HepG2 (cell line): ENCODE data around the gene DDX49. TPM values are rescaled to one million over a fixed set of nuclear protein-coding genes. Genes with fewer than 3 reads are reported as not detected.

ENCODE experiments used
- ATAC-seq: fragments of 200-7000 bp; cut with Tn5 transposase; 3 replicates; pipeline ENCODE4 v1.9.1; 2020; ENCODE audit warnings: mild to moderate bottlenecking, moderate library complexity
- BruUV-seq: library from RNA; stranded (reverse); fragments of 400-500 nt; replicated peaks from 2 replicates; lab custom pipeline; 2021; lab: Mats Ljungman, UMichigan
- CTCF ChIA-PET: fragments of 300-600 bp; formaldehyde crosslinking; extraction: SDS; loops from one replicate; lab custom pipeline; 2021; ENCODE audit warnings: low total read pairs, inconsistent platforms, low intra/inter-chr PET ratio; lab: Yijun Ruan, JAX
- POLR2A ChIA-PET: fragments of 350-600 bp; sonication (Branson Sonifier 250); formaldehyde crosslinking; loops from one replicate; lab custom pipeline; 2020; ENCODE audit warnings: antibody characterized with exemption, inconsistent platforms; lab: Yijun Ruan, JAX
- DNase-seq: peaks from one replicate; pipeline ENCODE4 v3.0.0-alpha.2; 2015; ENCODE audit warnings: low spot score
- FAIRE-seq: peaks from 3 replicates; lab custom pipeline; 2011; peaks lifted over from hg19 to GRCh38; lab: Jason Lieb, UNC
- H2AFZ ChIP-seq: one replicate; pipeline ENCODE4 v1.6.1; 2011; ENCODE audit warnings: low read length, inconsistent platforms
- H3K27ac ChIP-seq: fragments of 300-600 bp; 3 replicates; pipeline ENCODE4 v1.8.0; 2011; ENCODE audit warnings: mixed run types, mild to moderate bottlenecking, mixed read lengths, low read length, inconsistent platforms; ENCODE audit not compliant: insufficient read depth; ENCODE audit errors: extremely low read length
- H3K27me3 ChIP-seq, 2 experiments: fragments of 200-600 bp in 1 of 2; 2 replicates in 1 of 2; 3 replicates in 1 of 2; pipeline versions ENCODE4 v1.6.0 to v1.8.0; 2011; ENCODE audit warnings: low read length in 2 of 2, mild to moderate bottlenecking in 2 of 2, moderate library complexity in 2 of 2, inconsistent platforms in 1 of 2; ENCODE audit not compliant: insufficient read depth in 2 of 2, control insufficient read depth in 1 of 2
- H3K36me3 ChIP-seq, 2 experiments: fragments of 200-600 bp in 1 of 2; replicated peaks in 1 of 2; 2 replicates in 1 of 2; 3 replicates in 1 of 2; pipeline versions ENCODE4 v1.5.1 to v1.8.0; 2011; ENCODE audit warnings: low read length in 2 of 2, inconsistent platforms in 1 of 2; ENCODE audit not compliant: insufficient read depth in 2 of 2, control insufficient read depth in 1 of 2
- H3K4me1 ChIP-seq: 2 replicates; pipeline ENCODE4 v1.5.1; 2012; ENCODE audit warnings: low read length, inconsistent platforms; ENCODE audit not compliant: insufficient read depth
- H3K4me2 ChIP-seq: 2 replicates; pipeline ENCODE4 v1.6.0; 2011; ENCODE audit warnings: low read depth, low read length, inconsistent platforms
- H3K4me3 ChIP-seq, 3 experiments: fragments of 200-600 bp in 1 of 3; sonication (generic), shearing (Covaris generic) in 1 of 3; replicated peaks in 1 of 3; 2 replicates each; pipeline ENCODE4 v1.5.1; 2011 to 2016; ENCODE audit warnings: low read length in 3 of 3, inconsistent platforms in 2 of 3, low read depth in 2 of 3, mild to moderate bottlenecking in 2 of 3, control low read depth in 1 of 3, mixed read lengths in 1 of 3; ENCODE audit not compliant: insufficient read depth in 1 of 3
- H3K79me2 ChIP-seq: one replicate; pipeline ENCODE4 v1.6.1; 2011; ENCODE audit warnings: low read length, inconsistent platforms; ENCODE audit not compliant: insufficient read depth
- H3K9ac ChIP-seq: 2 replicates; pipeline ENCODE4 v1.6.0; 2011; ENCODE audit warnings: mild to moderate bottlenecking, low read depth, low read length, inconsistent platforms; ENCODE audit not compliant: insufficient read depth
- H3K9me3 ChIP-seq: 2 replicates; pipeline ENCODE4 v1.5.1; 2012; ENCODE audit warnings: mild to moderate bottlenecking, low read length
- H4K20me1 ChIP-seq: 2 replicates; pipeline ENCODE4 v1.6.0; 2011; ENCODE audit warnings: inconsistent platforms, mild to moderate bottlenecking, low read length, moderate library complexity; ENCODE audit not compliant: insufficient read depth
- CTCF ChIP-seq: sonication (generic); formaldehyde crosslinking; IDR thresholded peaks from 2 replicates; pipeline ENCODE4 v1.5.0; 2020; ENCODE audit warnings: mild to moderate bottlenecking, missing genetic modification reagents, moderate library complexity
- HNRNPLL ChIP-seq: fragments of 200-400 bp; formaldehyde crosslinking; IDR thresholded peaks from 2 replicates; pipeline ENCODE4 v1.6.1; 2017; ENCODE audit warnings: mild to moderate bottlenecking, low read depth, low read length; ENCODE audit not compliant: poor library complexity, severe bottlenecking
- MAF1 ChIP-seq: sonication (generic); formaldehyde crosslinking; IDR thresholded peaks from 2 replicates; pipeline ENCODE4 v1.5.0; 2020; ENCODE audit warnings: missing genetic modification reagents, borderline replicate concordance
- MTF2 ChIP-seq: sonication (generic); formaldehyde crosslinking; IDR thresholded peaks from 2 replicates; pipeline ENCODE4 v1.5.0; 2020; ENCODE audit warnings: missing genetic modification reagents, borderline replicate concordance
- MXI1 ChIP-seq: IDR thresholded peaks from 3 replicates; pipeline ENCODE4 v1.6.1; 2012; ENCODE audit warnings: low read depth, low read length, inconsistent platforms, borderline replicate concordance
- ONECUT2 ChIP-seq: sonication (generic); formaldehyde crosslinking; IDR thresholded peaks from 2 replicates; pipeline ENCODE4 v1.4.0; 2020; ENCODE audit warnings: missing genetic modification reagents
- RBFOX2 ChIP-seq: fragments of 200-400 bp; formaldehyde crosslinking; IDR thresholded peaks from 2 replicates; pipeline ENCODE4 v1.6.1; 2017; ENCODE audit warnings: low read depth, mild to moderate bottlenecking, low read length
- SRSF1 ChIP-seq: fragments of 200-400 bp; formaldehyde crosslinking; optimal IDR thresholded peaks from 2 replicates; pipeline ENCODE3; 2017; ENCODE audit warnings: mild to moderate bottlenecking, low read depth, low read length, moderate library complexity
- SRY ChIP-seq: sonication (generic); formaldehyde crosslinking; IDR thresholded peaks from 2 replicates; pipeline ENCODE4 v1.8.0; 2022; ENCODE audit warnings: mild to moderate bottlenecking, missing genetic modification reagents
- ZFX ChIP-seq: sonication (generic); formaldehyde crosslinking; IDR thresholded peaks from 2 replicates; pipeline ENCODE4 v1.4.0; 2020; ENCODE audit warnings: mild to moderate bottlenecking, low read depth, missing genetic modification reagents, moderate library complexity
- ZNF614 ChIP-seq: IDR thresholded peaks from 2 replicates; pipeline ENCODE4 v1.6.1; 2018; ENCODE audit warnings: missing biosample characterization, missing genetic modification reagents, inconsistent platforms, borderline replicate concordance
- ZNF660 ChIP-seq: sonication (generic); formaldehyde crosslinking; IDR thresholded peaks from 2 replicates; pipeline ENCODE4 v1.5.1; 2020; ENCODE audit warnings: mild to moderate bottlenecking, low read depth, missing genetic modification reagents, borderline replicate concordance
- ZSCAN25 ChIP-seq: sonication (generic); formaldehyde crosslinking; IDR thresholded peaks from 2 replicates; pipeline ENCODE4 v1.8.0; 2022; ENCODE audit warnings: mild to moderate bottlenecking, missing genetic modification reagents
- WGBS: methylation state at CpG from one replicate; pipeline ENCODE4 v1.1.6; 2017; ENCODE audit warnings: low lambda C conversion rate; 5-methylcytosine and 5-hydroxymethylcytosine counted together
- in situ Hi-C: cut with HindIII; loops from 2 replicates; pipeline ENCODE4 v1.10.0; 2017; ENCODE audit warnings: low pct_unique_long_range_greater_than_20kb; ENCODE audit not compliant: extremely low pct_ligation_motif_present
- intact Hi-C: fragments of 100-400 bp; cut with micrococcal nuclease; formaldehyde crosslinking; loops from one replicate; pipeline ENCODE4 v1.10.0; 2022; ENCODE audit not compliant: unreplicated experiment
- polyA plus RNA-seq, 8 experiments: library from polyadenylated mRNA; depleted of rRNA in 3 of 8; stranded (reverse) in 7 of 8; unstranded in 1 of 8; fragments of >200 nt; fragmentation: Illumina TruSeq in 4 of 8; extraction: Trizol in 4 of 8; gene quantifications; 2 replicates each; pipeline versions ENCODE4 v1.2.1 to v1.2.3, GENCODE V29; 2011 to 2016; ENCODE audit warnings: low read depth in 4 of 8, missing spikeins in 1 of 8, mixed read lengths in 1 of 8; ENCODE audit not compliant: insufficient read depth in 1 of 8
- total RNA-seq, 5 experiments: library from RNA; depleted of rRNA; stranded (reverse); fragments of >200 nt; fragmentation: Illumina TruSeq; extraction: Trizol; gene quantifications; 2 replicates each; pipeline ENCODE4 v1.2.3, GENCODE V29; 2016; ENCODE audit warnings: low read depth in 1 of 5
- TF ChIP-seq, protein P1 (sequence below): IDR thresholded peaks from 2 replicates; pipeline ENCODE4 v1.4.0; 2020; ENCODE audit warnings: mild to moderate bottlenecking, missing genetic modification reagents

Gene DDX49
- total and polyA plus RNA-seq, 2 of the 13 experiments (the other 11 are each of a cell fraction or from before 2014, with no cell fraction given), result 27.0 to 46.2 TPM

- peak within 1 kb of the TSS; percentile 60 to 85 (median 74) for H3K4me3 ChIP-seq
- BruUV-seq, result no TSS peak
- in situ Hi-C loops, result loop anchor here (5.0 kb wide), 1 partner anchor 46 kb away; no protein-coding TSS in a partner anchor
- DNase-seq (no peak), ATAC-seq (peak; percentile 56), FAIRE-seq (no peak)
- H3K9me3 ChIP-seq, result no peaks in the 10 kb centered on the region
- peaks cover 0 to 1% of the 10 kb centered on the region in 2 experiments; a peak in 1 of 5 replicates for H3K36me3 ChIP-seq
- H2AFZ ChIP-seq, result no peak within 1 kb of the TSS
- H3K9ac ChIP-seq, result peak within 1 kb of the TSS; percentile 74
- no peaks in the 10 kb centered on the region for H3K79me2 ChIP-seq
- WGBS, result 6% methylated on average over 27 of the region's 81 CpGs
- H3K27ac ChIP-seq, result no peak within 1 kb of the TSS
- H3K4me1 ChIP-seq, result peaks cover 52% of the 10 kb centered on the region
- no peaks in the 10 kb centered on the region for H4K20me1 ChIP-seq
- POLR2A ChIA-PET, result interaction anchor here (1.5 to 2.8 kb wide), 2 partner anchors 13 to 22 kb away, joined by 4 to 17 read pairs; partner anchors contain the start of genes COPE and DDX49
- no peaks in the 10 kb centered on the region for H3K27me3 ChIP-seq
- intact Hi-C loops, result no loop called here
- peak within 1 kb of the TSS; percentile 90 for H3K4me2 ChIP-seq
- CTCF ChIA-PET, result interaction anchor here (2.7 kb wide), 1 partner anchor 46 kb away, joined by 13 read pairs; no protein-coding TSS in a partner anchor
- TF ChIP-seq HNRNPLL (peak; percentile 60), ZSCAN25 (CRISPR knock-in tag) (peak; percentile 31; the same call in 1 of the 2 replicates), MTF2 (CRISPR knock-in tag) (0 out of 2 replicates have a peak, but pooled peaks have one; percentile 26), SRSF1 (no peak), ONECUT2 (CRISPR knock-in tag) (no peak), RBFOX2 (0 out of 2 replicates have a peak, but pooled peaks have one; percentile 7), ZFX (peak; percentile 33; the same call in 1 of the 2 replicates), ZNF660 (CRISPR knock-in tag) (no peak), SRY (CRISPR knock-in tag) (no peak), MXI1 (0 out of 3 replicates have a peak, but pooled peaks have one; percentile 21), MAF1 (no peak), ZNF614 (CRISPR knock-in tag) (no peak), CTCF (CRISPR knock-in tag) (peak; percentile 15; the same call in 1 of the 2 replicates)
- TF ChIP-seq, protein P1, sequence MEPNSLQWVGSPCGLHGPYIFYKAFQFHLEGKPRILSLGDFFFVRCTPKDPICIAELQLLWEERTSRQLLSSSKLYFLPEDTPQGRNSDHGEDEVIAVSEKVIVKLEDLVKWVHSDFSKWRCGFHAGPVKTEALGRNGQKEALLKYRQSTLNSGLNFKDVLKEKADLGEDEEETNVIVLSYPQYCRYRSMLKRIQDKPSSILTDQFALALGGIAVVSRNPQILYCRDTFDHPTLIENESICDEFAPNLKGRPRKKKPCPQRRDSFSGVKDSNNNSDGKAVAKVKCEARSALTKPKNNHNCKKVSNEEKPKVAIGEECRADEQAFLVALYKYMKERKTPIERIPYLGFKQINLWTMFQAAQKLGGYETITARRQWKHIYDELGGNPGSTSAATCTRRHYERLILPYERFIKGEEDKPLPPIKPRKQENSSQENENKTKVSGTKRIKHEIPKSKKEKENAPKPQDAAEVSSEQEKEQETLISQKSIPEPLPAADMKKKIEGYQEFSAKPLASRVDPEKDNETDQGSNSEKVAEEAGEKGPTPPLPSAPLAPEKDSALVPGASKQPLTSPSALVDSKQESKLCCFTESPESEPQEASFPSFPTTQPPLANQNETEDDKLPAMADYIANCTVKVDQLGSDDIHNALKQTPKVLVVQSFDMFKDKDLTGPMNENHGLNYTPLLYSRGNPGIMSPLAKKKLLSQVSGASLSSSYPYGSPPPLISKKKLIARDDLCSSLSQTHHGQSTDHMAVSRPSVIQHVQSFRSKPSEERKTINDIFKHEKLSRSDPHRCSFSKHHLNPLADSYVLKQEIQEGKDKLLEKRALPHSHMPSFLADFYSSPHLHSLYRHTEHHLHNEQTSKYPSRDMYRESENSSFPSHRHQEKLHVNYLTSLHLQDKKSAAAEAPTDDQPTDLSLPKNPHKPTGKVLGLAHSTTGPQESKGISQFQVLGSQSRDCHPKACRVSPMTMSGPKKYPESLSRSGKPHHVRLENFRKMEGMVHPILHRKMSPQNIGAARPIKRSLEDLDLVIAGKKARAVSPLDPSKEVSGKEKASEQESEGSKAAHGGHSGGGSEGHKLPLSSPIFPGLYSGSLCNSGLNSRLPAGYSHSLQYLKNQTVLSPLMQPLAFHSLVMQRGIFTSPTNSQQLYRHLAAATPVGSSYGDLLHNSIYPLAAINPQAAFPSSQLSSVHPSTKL, result no peak
These were observed 21.5 kb downstream of the DDX49 start, which contains the start of gene HOMER3 for GRCh38 chr19:18940769-18941627. Gene HOMER3 (minus strand): TSS chr19:18941217. CDS start chr19:18938982, 2,235 bp downstream.
